ENCODE results near the gene SOCS1. TPM values are rescaled to one million over a fixed set of nuclear protein-coding genes. Genes with fewer than 3 reads are reported as not detected.

SOCS1 gene
- total RNA-seq, 1 donor from 2014 or later = 10.6 TPM

- peaks cover 34% of the 10 kb centered on the region for H3K4me1 Mint-ChIP-seq (ENCODE audit: unreplicated experiment)
- H3K27ac Mint-ChIP-seq (ENCODE audit: unreplicated experiment) = no peak overlapping the region
- H3K4me3 Mint-ChIP-seq (ENCODE audit: unreplicated experiment) = peak overlapping the region; percentile 71
- H3K9me3 Mint-ChIP-seq (ENCODE audit: unreplicated experiment) = no peaks in the 10 kb centered on the region
- no peak for TF ChIP-seq CTCF (IDR thresholded peaks at IDR 0.05)
- DNase-seq (ENCODE audit: extremely low spot score, unreplicated experiment) = no peak
- no peaks in the 10 kb centered on the region for H3K27me3 Mint-ChIP-seq (ENCODE audit: unreplicated experiment)
- H3K36me3 Mint-ChIP-seq (ENCODE audit: unreplicated experiment) = peaks cover 2% of the 10 kb centered on the region
Observed at GRCh38 chr16:11253995-11254912, 1.8 kb downstream of the SOCS1 start.

GRCh38 chr16:11253009-11253994 lies 2.7 kb downstream of the SOCS1 start:
- no peak for DNase-seq (ENCODE audit: extremely low spot score, unreplicated experiment)

GRCh38 chr16:11252482-11252931 lies 3.5 kb downstream of the SOCS1 start:
- Mint-ChIP-seq H3K27me3 (ENCODE audit: unreplicated experiment) (no peaks in the 10 kb centered on the region), H3K9me3 (ENCODE audit: unreplicated experiment) (no peaks in the 10 kb centered on the region), H3K4me3 (ENCODE audit: unreplicated experiment) (no peak overlapping the region), H3K4me1 (ENCODE audit: unreplicated experiment) (peaks cover 25% of the 10 kb centered on the region), H3K27ac (ENCODE audit: unreplicated experiment) (no peak overlapping the region), H3K36me3 (ENCODE audit: unreplicated experiment) (peaks cover 2% of the 10 kb centered on the region)
- no peak for TF ChIP-seq CTCF (IDR thresholded peaks at IDR 0.05)
- DNase-seq (ENCODE audit: extremely low spot score, unreplicated experiment) = no peak

More at GRCh38 chr16:11253009-11253994, 2.7 kb downstream of the SOCS1 start:
- peaks cover 27% of the 10 kb centered on the region for H3K4me1 Mint-ChIP-seq (ENCODE audit: unreplicated experiment)
- H3K27ac Mint-ChIP-seq (ENCODE audit: unreplicated experiment) = no peak overlapping the region
- no peaks in the 10 kb centered on the region for H3K27me3 Mint-ChIP-seq (ENCODE audit: unreplicated experiment)
- peak overlapping the region; percentile 44 for H3K4me3 Mint-ChIP-seq (ENCODE audit: unreplicated experiment)
- H3K36me3 Mint-ChIP-seq (ENCODE audit: unreplicated experiment) = peaks cover 2% of the 10 kb centered on the region
- H3K9me3 Mint-ChIP-seq (ENCODE audit: unreplicated experiment) = no peaks in the 10 kb centered on the region
- TF ChIP-seq CTCF (IDR thresholded peaks at IDR 0.05) = no peak

GRCh38 chr16:11251525-11252481 lies 4.2 kb downstream of the SOCS1 start:
- Mint-ChIP-seq H3K4me3 (ENCODE audit: unreplicated experiment) (no peak overlapping the region), H3K9me3 (ENCODE audit: unreplicated experiment) (no peaks in the 10 kb centered on the region), H3K27me3 (ENCODE audit: unreplicated experiment) (no peaks in the 10 kb centered on the region), H3K27ac (ENCODE audit: unreplicated experiment) (no peak overlapping the region), H3K4me1 (ENCODE audit: unreplicated experiment) (peaks cover 19% of the 10 kb centered on the region), H3K36me3 (ENCODE audit: unreplicated experiment) (peaks cover 2% of the 10 kb centered on the region)
- no peak for TF ChIP-seq CTCF (IDR thresholded peaks at IDR 0.05)
- DNase-seq (ENCODE audit: extremely low spot score, unreplicated experiment) = no peak
